OCI-LY7 (cell line): ENCODE data around the gene SPRR1B. TPM values are rescaled to one million over a fixed set of nuclear protein-coding genes. Genes with fewer than 3 reads are reported as not detected.
"Not testable (repeated sequence)": the region's sequence is repeated elsewhere in the genome, so short reads cannot be mapped to it uniquely, and the experiment has no call there.

Source experiments
- BruUV-seq: library from RNA; stranded (reverse); fragments of 400-500 nt; replicated peaks from 2 replicates; lab custom pipeline; 2021; lab: Mats Ljungman, UMichigan
- CTCF ChIA-PET: fragments of 300-600 bp; sonication (Branson Sonifier 250); formaldehyde crosslinking; loops from one replicate; lab custom pipeline; 2022; ENCODE audit warnings: antibody characterized with exemption; ENCODE audit not compliant: unreplicated experiment; lab: Charles Lee
- POLR2A ChIA-PET: fragments of 300-600 bp; sonication (Branson Sonifier 250); formaldehyde crosslinking; loops from one replicate; lab custom pipeline; 2022; ENCODE audit warnings: antibody characterized with exemption; lab: Charles Lee
- DNase-seq: peaks from one replicate; pipeline ENCODE4 v3.0.0-alpha.2; 2015; ENCODE audit warnings: low spot score
- H2AFZ ChIP-seq: fragments of 200-600 bp; sonication (generic), shearing (Covaris generic); 2 replicates; pipeline ENCODE4 v1.6.1; 2014; ENCODE audit warnings: mild to moderate bottlenecking, antibody characterized with exemption, low read length, moderate library complexity
- H3K27ac ChIP-seq: fragments of 200-600 bp; sonication (generic); 2 replicates; pipeline ENCODE4 v1.5.1; 2014; ENCODE audit warnings: mixed run types, low read depth, mild to moderate bottlenecking, moderate library complexity, low read length, inconsistent platforms; ENCODE audit not compliant: poor library complexity, severe bottlenecking
- H3K36me3 ChIP-seq: fragments of 200-600 bp; sonication (generic); 2 replicates; pipeline ENCODE4 v1.6.1; 2014; ENCODE audit warnings: mild to moderate bottlenecking, antibody characterized with exemption, low read length, moderate library complexity, mixed read lengths; ENCODE audit not compliant: insufficient read depth
- H3K4me1 ChIP-seq: fragments of 200-600 bp; sonication (generic); 2 replicates; pipeline ENCODE4 v1.5.1; 2014; ENCODE audit warnings: mild to moderate bottlenecking, low read length; ENCODE audit not compliant: insufficient read depth, poor library complexity, severe bottlenecking
- H3K4me2 ChIP-seq: fragments of 200-600 bp; sonication (generic); 2 replicates; pipeline ENCODE4 v1.6.1; 2014; ENCODE audit warnings: mild to moderate bottlenecking, low read length
- H3K4me3 ChIP-seq: fragments of 200-600 bp; sonication (generic); 2 replicates; pipeline ENCODE4 v1.5.1; 2014; ENCODE audit warnings: mild to moderate bottlenecking, low read depth, low read length; ENCODE audit not compliant: poor library complexity, severe bottlenecking
- H3K79me2 ChIP-seq: fragments of 200-600 bp; sonication (generic); 2 replicates; pipeline ENCODE4 v1.6.1; 2016; ENCODE audit warnings: low read depth, mild to moderate bottlenecking, low read length, moderate library complexity, mixed read lengths; ENCODE audit not compliant: insufficient read depth
- H3K9me2 ChIP-seq: fragments of 200-600 bp; sonication (generic); 2 replicates; pipeline ENCODE4 v1.6.1; 2016; ENCODE audit warnings: mild to moderate bottlenecking, low read length, mixed read lengths; ENCODE audit not compliant: insufficient read depth
- H3K9me3 ChIP-seq: fragments of 200-600 bp; sonication (generic); 2 replicates; pipeline ENCODE4 v1.6.1; 2014; ENCODE audit warnings: mild to moderate bottlenecking, mixed run types, low read length, mixed read lengths
- H4K20me1 ChIP-seq: fragments of 200-600 bp; sonication (generic); 2 replicates; pipeline ENCODE4 v1.6.1; 2014; ENCODE audit warnings: mild to moderate bottlenecking, antibody characterized with exemption, low read length, moderate library complexity, mixed read lengths; ENCODE audit not compliant: insufficient read depth
- CTCF ChIP-seq: fragments of 200-600 bp; sonication (generic); conservative IDR thresholded peaks from 2 replicates; pipeline ENCODE4 v1.5.1; 2014; ENCODE audit warnings: mild to moderate bottlenecking, antibody characterized with exemption, low read length, moderate library complexity, mixed read lengths
- EZH2phosphoT487 ChIP-seq: fragments of 200-600 bp; sonication (generic); IDR thresholded peaks from 2 replicates; pipeline ENCODE4 v1.6.1; 2018; ENCODE audit warnings: low read depth, borderline replicate concordance, mild to moderate bottlenecking, mixed run types, antibody characterized with exemption, low read length, moderate library complexity, mixed read lengths
- intact Hi-C: fragments of 100-400 bp; cut with micrococcal nuclease; formaldehyde crosslinking; loops from one replicate; pipeline ENCODE4 v1.10.0; 2022; ENCODE audit not compliant: unreplicated experiment
- total RNA-seq, 2 experiments: library from RNA; depleted of rRNA in 1 of 2; stranded (reverse); fragments of >200 nt in 1 of 2; shearing (Covaris generic) in 1 of 2; gene quantifications; 2 replicates each; pipeline ENCODE4 v1.2.3, GENCODE V29; 2014 to 2022

SPRR1B gene
- total RNA-seq, 2 experiments from 2014 or later, result not detected

GRCh38 chr1:153000294-153000693 lies 30.7 kb upstream of the SPRR1B start:
- no peak overlapping the region for H3K4me2 ChIP-seq
- ChIA-PET POLR2A (no interaction called here), CTCF (no interaction called here)
- no peak overlapping the region for H3K4me3 ChIP-seq
- no peaks in the 10 kb centered on the region for H3K9me3 ChIP-seq
- H4K20me1 ChIP-seq, result no peaks in the 10 kb centered on the region
- no peak overlapping the region for H2AFZ ChIP-seq
- intact Hi-C loops, result no loop called here
- no peak for TF ChIP-seq CTCF
- no peak for TF ChIP-seq EZH2phosphoT487
- no peaks in the 10 kb centered on the region for H3K36me3 ChIP-seq
- no TSS peak for BruUV-seq
- no peaks in the 10 kb centered on the region for H3K4me1 ChIP-seq
- H3K27ac ChIP-seq, result no peak overlapping the region
- H3K9me2 ChIP-seq, result no peaks in the 10 kb centered on the region
- no peaks in the 10 kb centered on the region for H3K79me2 ChIP-seq
- DNase-seq, result no peak

GRCh38 chr1:153001382-153001781 lies 29.6 kb upstream of the SPRR1B start, which contains the start of gene SPRR3:
Gene SPRR3 (plus strand): TSS chr1:153001749. CDS start chr1:153003021, 1,272 bp downstream.
- intact Hi-C loops, result no loop called here
- Histone ChIP-seq H3K9me2 (no peaks in the 10 kb centered on the region), H3K36me3 (no peaks in the 10 kb centered on the region), H4K20me1 (no peaks in the 10 kb centered on the region), H3K27ac (no peak within 1 kb of the TSS), H3K9me3 (no peaks in the 10 kb centered on the region), H3K79me2 (no peaks in the 10 kb centered on the region), H3K4me2 (no peak within 1 kb of the TSS), H3K4me3 (no peak within 1 kb of the TSS), H3K4me1 (no peaks in the 10 kb centered on the region), H2AFZ (no peak within 1 kb of the TSS)
- POLR2A ChIA-PET, result no interaction called here
- DNase-seq, result no peak
- TF ChIP-seq CTCF (no peak), EZH2phosphoT487 (no peak)
- CTCF ChIA-PET, result no interaction called here
- BruUV-seq, result no TSS peak

GRCh38 chr1:153011235-153011758 lies 19.7 kb upstream of the SPRR1B start:
- CTCF ChIA-PET, H3K4me1 ChIP-seq, POLR2A ChIA-PET, H3K27ac ChIP-seq, DNase-seq, H3K4me2 ChIP-seq, H2AFZ ChIP-seq, H3K79me2 ChIP-seq, intact Hi-C loops, H3K9me3 ChIP-seq, H4K20me1 ChIP-seq, BruUV-seq, H3K4me3 ChIP-seq, H3K36me3 ChIP-seq, H3K9me2 ChIP-seq: not testable (repeated sequence)

GRCh38 chr1:153021829-153022228 lies 9.2 kb upstream of the SPRR1B start:
- BruUV-seq, result not testable (repeated sequence)

GRCh38 chr1:153022340-153022739 lies 8.7 kb upstream of the SPRR1B start:
- CTCF ChIA-PET, H3K36me3 ChIP-seq, H4K20me1 ChIP-seq, H3K4me1 ChIP-seq, H3K9me2 ChIP-seq, H3K9me3 ChIP-seq, H3K79me2 ChIP-seq, H3K27ac ChIP-seq, H3K4me3 ChIP-seq, H3K4me2 ChIP-seq, H2AFZ ChIP-seq, POLR2A ChIA-PET, intact Hi-C loops, BruUV-seq: not testable (repeated sequence)
- peak; percentile 3 for DNase-seq

More at GRCh38 chr1:153021829-153022228, 9.2 kb upstream of the SPRR1B start:
- H3K4me1 ChIP-seq, H3K4me3 ChIP-seq, H3K4me2 ChIP-seq, CTCF ChIA-PET, POLR2A ChIA-PET, H2AFZ ChIP-seq, H3K36me3 ChIP-seq, H3K79me2 ChIP-seq, H3K9me3 ChIP-seq, H4K20me1 ChIP-seq, H3K9me2 ChIP-seq, H3K27ac ChIP-seq, DNase-seq, intact Hi-C loops: not testable (repeated sequence)
